Large intestine (tissue), 3 donors: ENCODE data around the gene TRIM71. TPM values are rescaled to one million over a fixed set of nuclear protein-coding genes. Genes with fewer than 3 reads are reported as not detected.
"Not testable (repeated sequence)": the region's sequence is repeated elsewhere in the genome, so short reads cannot be mapped to it uniquely, and the experiment has no call there.

Source experiments
- DNase-seq, 2 donors: peaks; one replicate each; pipeline versions ENCODE4 v3.0.0 to v3.0.0-alpha.2; 2013
- H3K27ac ChIP-seq: one replicate; pipeline ENCODE4 v1.5.1; 2013; ENCODE audit warnings: low read length
- H3K27me3 ChIP-seq: 2 replicates; pipeline ENCODE4 v1.6.1; 2013; ENCODE audit warnings: low read length; ENCODE audit not compliant: control insufficient read depth, insufficient read depth
- H3K36me3 ChIP-seq: 2 replicates; pipeline ENCODE4 v1.6.1; 2013; ENCODE audit warnings: low read length; ENCODE audit not compliant: control insufficient read depth, insufficient read depth
- H3K4me1 ChIP-seq: one replicate; pipeline ENCODE4 v1.6.1; 2013; ENCODE audit warnings: low read length; ENCODE audit not compliant: control insufficient read depth, insufficient read depth
- H3K4me3 ChIP-seq: one replicate; pipeline ENCODE4 v1.5.1; 2013; ENCODE audit warnings: low read length
- H3K9me3 ChIP-seq: one replicate; pipeline ENCODE4 v1.6.1; 2013; ENCODE audit warnings: mild to moderate bottlenecking, low read depth, low read length, moderate library complexity; ENCODE audit not compliant: control insufficient read depth
- WGBS: methylation state at CpG from one replicate; pipeline ENCODE4 v1.1.5; 2013; ENCODE audit warnings: low lambda C conversion rate; ENCODE audit not compliant: insufficient coverage; 5-methylcytosine and 5-hydroxymethylcytosine counted together
- polyA plus RNA-seq: library from polyadenylated mRNA; unstranded; fragments of 120-200 nt; gene quantifications from one replicate; pipeline ENCODE4 v1.2.1, GENCODE V29; 2013

TRIM71 gene
- polyA plus RNA-seq, 1 donor = 3.6 TPM

GRCh38 chr3:32842987-32843386, 25.2 kb downstream of the TRIM71 start:
- WGBS = no CpG with 5 or more reads among the region's 2 CpGs
- Histone ChIP-seq H3K4me1 (peaks cover 61% of the 10 kb centered on the region), H3K9me3 (no peaks in the 10 kb centered on the region), H3K27me3 (no peaks in the 10 kb centered on the region), H3K36me3 (no peaks in the 10 kb centered on the region), H3K27ac (no peak overlapping the region), H3K4me3 (no peak overlapping the region)
- DNase-seq = no peak

DNA sequence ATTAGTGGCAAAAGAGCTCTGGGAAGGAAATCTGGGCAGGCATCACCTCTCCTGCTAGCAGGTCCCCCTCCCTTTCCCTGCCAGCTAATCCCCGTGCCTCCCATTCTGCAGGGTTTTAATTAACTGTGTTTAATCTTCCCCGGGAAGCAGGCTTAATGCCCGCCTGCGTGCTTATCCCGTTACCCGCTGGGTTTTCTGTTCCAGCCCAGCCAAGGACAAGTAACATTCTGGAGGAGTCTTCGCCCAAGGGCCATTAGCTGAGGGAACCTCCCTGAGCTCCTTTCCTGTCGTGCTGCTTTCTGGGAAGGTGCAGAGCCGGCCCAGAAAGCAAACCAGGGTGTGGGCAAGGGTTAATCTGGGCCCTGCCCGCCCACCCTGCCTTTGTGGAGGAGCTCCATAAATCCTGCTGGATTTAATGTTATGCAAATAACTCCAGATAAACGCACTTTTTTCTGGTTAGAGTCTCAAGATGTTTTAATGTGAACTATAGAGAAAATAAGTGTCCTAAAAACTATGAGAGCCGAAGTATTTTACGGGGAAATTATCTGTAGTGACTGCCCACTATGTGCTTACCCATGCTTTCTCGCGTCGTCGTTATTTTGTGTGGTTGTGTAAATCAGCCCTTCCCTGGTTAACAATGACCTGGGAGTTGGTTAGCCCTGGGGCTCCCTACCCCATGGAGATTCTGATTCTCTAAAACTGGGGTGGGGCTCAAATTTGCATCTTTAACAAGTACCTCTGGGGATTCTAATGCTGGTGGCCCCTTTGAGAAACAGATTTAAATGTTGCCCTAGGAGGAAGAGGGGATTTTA, 25.9 kb downstream of the TRIM71 start:
- H3K4me1 ChIP-seq = peaks cover 65% of the 10 kb centered on the region
- no peaks in the 10 kb centered on the region for H3K9me3 ChIP-seq
- no peaks in the 10 kb centered on the region for H3K36me3 ChIP-seq
- H3K27ac ChIP-seq = no peak overlapping the region
- no peaks in the 10 kb centered on the region for H3K27me3 ChIP-seq
- DNase-seq = peak in 1 of 2 donors; percentile 20
- 40% methylated on average over 1 of the region's 17 CpGs for WGBS
- no peak overlapping the region for H3K4me3 ChIP-seq

DNA sequence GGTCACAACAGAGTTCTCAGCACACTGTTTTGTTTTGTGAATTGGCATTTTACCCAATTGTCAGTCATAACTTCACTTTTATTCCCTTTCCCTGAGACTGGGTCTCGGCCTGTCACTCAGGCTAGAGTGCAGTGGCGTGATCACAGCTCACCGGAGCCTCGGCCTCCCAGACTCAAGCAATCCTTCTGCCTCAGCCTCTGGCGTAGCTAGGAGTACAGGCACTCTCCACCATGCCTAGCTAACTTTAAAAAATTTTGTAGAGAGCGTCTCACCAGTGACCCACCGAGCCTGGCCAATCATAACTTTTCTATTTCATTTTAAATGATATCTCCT, 26.5 kb downstream of the TRIM71 start:
- Histone ChIP-seq H3K9me3 (no peaks in the 10 kb centered on the region), H3K27ac (no peak overlapping the region), H3K4me1 (peaks cover 67% of the 10 kb centered on the region), H3K4me3 (no peak overlapping the region), H3K36me3 (no peaks in the 10 kb centered on the region), H3K27me3 (no peaks in the 10 kb centered on the region)
- no CpG with 5 or more reads among the region's 7 CpGs for WGBS
- DNase-seq = no peak

- no CpG with 5 or more reads among the region's 1 CpG for WGBS
- Histone ChIP-seq H3K27me3 (no peaks in the 10 kb centered on the region), H3K27ac (no peak overlapping the region), H3K9me3 (no peaks in the 10 kb centered on the region), H3K4me3 (no peak overlapping the region), H3K4me1 (peaks cover 69% of the 10 kb centered on the region), H3K36me3 (no peaks in the 10 kb centered on the region)
- no peak for DNase-seq
Observed at GRCh38 chr3:32844914-32845313, 27.1 kb downstream of the TRIM71 start.

DNA sequence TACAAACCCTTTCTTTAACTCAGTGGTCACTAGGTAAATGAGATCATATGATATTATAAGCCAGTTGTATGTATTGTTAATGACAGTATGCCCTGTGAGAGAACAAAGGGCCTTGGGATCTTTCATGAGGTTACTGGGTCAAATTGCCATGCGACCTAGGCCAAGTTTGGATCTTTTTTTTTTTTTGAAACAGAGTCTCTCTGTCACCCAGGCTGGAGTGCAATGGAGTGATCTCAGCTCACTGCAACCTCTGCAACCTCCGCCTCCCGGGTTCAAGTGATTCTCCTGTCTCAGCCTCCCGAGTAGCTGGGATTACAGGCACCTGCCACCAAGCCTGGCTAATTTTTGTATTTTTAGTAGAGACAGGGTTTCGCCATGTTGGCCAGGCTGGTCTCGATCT, 27.7 kb downstream of the TRIM71 start:
- H3K27ac ChIP-seq, DNase-seq, H3K9me3 ChIP-seq, H3K4me3 ChIP-seq, H3K36me3 ChIP-seq, H3K27me3 ChIP-seq: not testable (repeated sequence)
- peaks cover 73% of the 10 kb centered on the region for H3K4me1 ChIP-seq
- no CpG with 5 or more reads among the region's 6 CpGs for WGBS

GRCh38 chr3:32847045-32847444, 29.2 kb downstream of the TRIM71 start:
- WGBS = no CpG with 5 or more reads among the region's 15 CpGs
- not testable (repeated sequence) for H3K36me3 ChIP-seq, H3K4me3 ChIP-seq, H3K27me3 ChIP-seq, DNase-seq, H3K9me3 ChIP-seq
- Histone ChIP-seq H3K4me1 (peaks cover 61% of the 10 kb centered on the region), H3K27ac (peak overlapping the region; percentile 54)

- no peak for DNase-seq
- peaks cover 57% of the 10 kb centered on the region for H3K4me1 ChIP-seq
- no peaks in the 10 kb centered on the region for H3K9me3 ChIP-seq
- WGBS = no CpG with 5 or more reads among the region's 1 CpG
- H3K4me3 ChIP-seq = no peak overlapping the region
- H3K36me3 ChIP-seq = no peaks in the 10 kb centered on the region
- H3K27me3 ChIP-seq = no peaks in the 10 kb centered on the region
- H3K27ac ChIP-seq = peak overlapping the region; percentile 54
Observed at GRCh38 chr3:32847528-32847927, 29.7 kb downstream of the TRIM71 start.

- H3K9me3 ChIP-seq = no peaks in the 10 kb centered on the region
- H3K36me3 ChIP-seq = no peaks in the 10 kb centered on the region
- H3K27ac ChIP-seq = peak overlapping the region; percentile 85
- H3K4me1 ChIP-seq = peaks cover 50% of the 10 kb centered on the region
- peak; percentile 84 to 88 for DNase-seq
- 31% methylated on average over 2 of the region's 4 CpGs for WGBS
- no peaks in the 10 kb centered on the region for H3K27me3 ChIP-seq
- H3K4me3 ChIP-seq = no peak overlapping the region
Observed at GRCh38 chr3:32848215-32848614, 30.4 kb downstream of the TRIM71 start.

GRCh38 chr3:32849046-32849445, 31.2 kb downstream of the TRIM71 start:
- peaks cover 43% of the 10 kb centered on the region for H3K4me1 ChIP-seq
- H3K27ac ChIP-seq = peak overlapping the region; percentile 85
- DNase-seq = peak in 1 of 2 donors; percentile 54
- H3K9me3 ChIP-seq = no peaks in the 10 kb centered on the region
- no peak overlapping the region for H3K4me3 ChIP-seq
- no peaks in the 10 kb centered on the region for H3K27me3 ChIP-seq
- no CpG with 5 or more reads among the region's 4 CpGs for WGBS
- no peaks in the 10 kb centered on the region for H3K36me3 ChIP-seq

GRCh38 chr3:32850226-32850625, 32.4 kb downstream of the TRIM71 start:
- no peak for DNase-seq
- Histone ChIP-seq H3K4me3 (no peak overlapping the region), H3K27ac (peak overlapping the region; percentile 85), H3K36me3 (no peaks in the 10 kb centered on the region), H3K9me3 (no peaks in the 10 kb centered on the region), H3K4me1 (peaks cover 40% of the 10 kb centered on the region), H3K27me3 (no peaks in the 10 kb centered on the region)
- WGBS = no CpG with 5 or more reads among the region's 3 CpGs

DNA sequence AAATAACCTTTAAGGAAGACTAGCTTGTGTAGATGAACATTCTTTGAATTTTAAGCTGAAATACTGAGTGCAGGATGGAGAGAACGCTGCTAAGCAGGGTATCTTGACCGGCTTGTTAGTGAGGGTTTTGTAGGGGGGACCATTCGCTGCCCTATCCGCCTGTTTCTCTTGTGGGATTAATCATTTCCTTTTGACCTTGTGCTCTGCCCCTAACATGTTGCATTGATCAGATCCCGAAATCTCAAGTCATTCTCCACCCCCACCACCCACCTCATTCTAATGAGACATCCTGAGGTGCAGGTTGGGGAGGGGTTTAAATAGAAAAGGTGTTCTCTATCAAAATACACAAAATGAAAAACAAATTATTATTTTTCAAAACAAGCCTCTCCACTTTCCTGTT, 32.8 kb downstream of the TRIM71 start:
- H3K36me3 ChIP-seq = no peaks in the 10 kb centered on the region
- H3K4me1 ChIP-seq = peaks cover 40% of the 10 kb centered on the region
- H3K27me3 ChIP-seq = no peaks in the 10 kb centered on the region
- no CpG with 5 or more reads among the region's 5 CpGs for WGBS
- H3K9me3 ChIP-seq = no peaks in the 10 kb centered on the region
- H3K4me3 ChIP-seq = no peak overlapping the region
- no peak overlapping the region for H3K27ac ChIP-seq
- no peak for DNase-seq
